Heart right ventricle (tissue), 16 donors: ENCODE data around the gene CLMN. TPM values are rescaled to one million over a fixed set of nuclear protein-coding genes. Genes with fewer than 3 reads are reported as not detected.

ENCODE experiments used
- ATAC-seq, 8 donors: fragments of 200-7000 bp; cut with Tn5 transposase; one replicate each; pipeline ENCODE4 v1.9.1; 2020; ENCODE audit warnings: mild to moderate bottlenecking in 8 of 8, moderate library complexity in 8 of 8, moderate number of reproducible peaks in 1 of 8
- DNase-seq, 2 donors: peaks; one replicate each; pipeline ENCODE4 v3.0.0-alpha.2; 2020
- H3K27ac ChIP-seq, 10 donors: fragments of 200-600 bp; sonication (generic) in 2 of 10; one replicate each; pipeline versions ENCODE4 v1.5.0 to v1.8.0; 2020 to 2022; ENCODE audit warnings: mild to moderate bottlenecking in 3 of 10
- H3K27me3 ChIP-seq, 7 donors: fragments of 200-600 bp; one replicate each; pipeline ENCODE4 v1.8.0; 2021 to 2022; ENCODE audit warnings: mild to moderate bottlenecking in 2 of 7
- H3K36me3 ChIP-seq, 9 donors: fragments of 200-600 bp; sonication (generic) in 1 of 9; one replicate each; pipeline versions ENCODE4 v1.5.0 to v1.8.0; 2020 to 2022; ENCODE audit warnings: mild to moderate bottlenecking in 2 of 9
- H3K4me1 ChIP-seq, 9 donors: fragments of 200-600 bp; sonication (generic) in 1 of 9; one replicate each; pipeline versions ENCODE4 v1.5.0 to v1.8.0; 2020 to 2022; ENCODE audit warnings: mild to moderate bottlenecking in 4 of 9
- H3K4me3 ChIP-seq, 10 donors: fragments of 200-600 bp; sonication (generic) in 2 of 10; one replicate each; pipeline versions ENCODE4 v1.5.0 to v1.8.0; 2020 to 2022; ENCODE audit warnings: mild to moderate bottlenecking in 7 of 10, moderate library complexity in 2 of 10
- H3K9me3 ChIP-seq, 11 donors: fragments of 200-600 bp in 10 of 11; sonication (generic) in 2 of 11; one replicate each; pipeline versions ENCODE4 v1.5.0 to v1.8.0; 2013 to 2022; ENCODE audit warnings: mild to moderate bottlenecking in 2 of 11, control low read depth in 1 of 11, moderate library complexity in 1 of 11
- CTCF ChIP-seq, 9 donors: fragments of 200-600 bp; sonication (generic) in 2 of 9; IDR thresholded peaks; one replicate each; pipeline versions ENCODE4 v1.5.0 to v1.8.0; 2021 to 2022; ENCODE audit warnings: antibody characterized with exemption in 9 of 9, mild to moderate bottlenecking in 5 of 9, moderate library complexity in 1 of 9
- WGBS, 2 donors: extraction: QIAGEN DNeasy Blood & Tissue Kit; methylation state at CpG; one replicate each; pipeline ENCODE4 v1.1.7; 2013; ENCODE audit warnings: inconsistent platforms in 1 of 2; 5-methylcytosine and 5-hydroxymethylcytosine counted together
- intact Hi-C, 10 donors: fragments of 100-400 bp; cut with DNase I; formaldehyde crosslinking; loops; one replicate each; pipeline versions ENCODE4 v1.11.1 to v1.14.2; 2022
- polyA plus RNA-seq, 2 donors: library from polyadenylated mRNA; stranded (reverse); fragments of 200-250 nt; gene quantifications; one replicate each; pipeline ENCODE4 v1.2.3, GENCODE V29; 2013
- total RNA-seq, 10 donors: library from RNA; stranded (reverse); fragmentation: NEBNext Ultra II Directional in 3 of 10; extraction: Animal tissue kit (Norgen Biotek cat#: 25700) in 3 of 10; gene quantifications; one replicate each; pipeline versions ENCODE4 v1.2.1 to v1.2.4, GENCODE V29; 2021 to 2023
- donor health status: Arrhythmogenic right ventricular cardiomyopathy.
- donor health status: ischemic (EF 13 %, LVEDD 7.1; RV severe dilation, severe dysfunction).
- donor health status: healthy with polysubstance abuse.
- donor health status: DM: no; HTN: yes; CAD: no.
- donor health status: DM: no; HTN: no; CAD: no.
- donor health status: ischemic (EF 25% LVEDD 6.9; RV normal size, moderate dysfunction).
- donor health status: ischemic (EF 25% LVEDD 5.7; RV mildly dilated, moderate dysfunction).
- donor health status: healthy.
- donor health status: DM: yes; HTN: yes; CAD: no.
- donor health status: Ischemic cardiomyopathy.
- donor health status: ischemic (EF 35%, LVEDD 5.7; RV mildly dilated, moderate dysfunction).
- donor health status: nonischemic (EF 11% LVEDD 7.7; RV severe dilation, severe dysfunction).
- donor health status: DM: yes; HTN: yes; CAD: no.
- donor health status: PGD.
- donor health status: ischemic (EF 29% LVEDD 5.4; RV normal size, mild dysfunction).
- donor health status: nonischemic (EF 23%, LVEDD 6.1; RV moderate dilation, normal function).

Gene CLMN
- total and polyA plus RNA-seq, 12 donors = 2.6 to 14.5 (median 5.9) TPM

GRCh38 chr14:95221531-95221930, 98.2 kb downstream of the CLMN start:
- Histone ChIP-seq H3K9me3 (no peaks in the 10 kb centered on the region), H3K27me3 (peaks cover 0 to 26% (median 13%) of the 10 kb centered on the region in 7 donors), H3K4me3 (no peak overlapping the region), H3K27ac (no peak overlapping the region), H3K36me3 (peaks cover 0 to 14% (median 0%) of the 10 kb centered on the region in 9 donors), H3K4me1 (peaks cover 0 to 14% (median 0%) of the 10 kb centered on the region in 9 donors)
- TF ChIP-seq CTCF (IDR thresholded peaks at IDR 0.05) = no peak
- no peak for ATAC-seq
- intact Hi-C loops = no loop called here
- no peak for DNase-seq
- WGBS, 2 donors = 96% methylated on average over 12 of the region's 12 CpGs

GRCh38 chr14:95220663-95221231, 99.0 kb downstream of the CLMN start:
- Histone ChIP-seq H3K27ac (no peak overlapping the region), H3K4me3 (no peak overlapping the region), H3K36me3 (peaks cover 0 to 14% (median 0%) of the 10 kb centered on the region in 9 donors), H3K27me3 (peaks cover 0 to 26% (median 12%) of the 10 kb centered on the region in 7 donors), H3K9me3 (no peaks in the 10 kb centered on the region), H3K4me1 (peaks cover 0 to 14% (median 0%) of the 10 kb centered on the region in 9 donors)
- DNase-seq (no peak), ATAC-seq (no peak)
- TF ChIP-seq CTCF (IDR thresholded peaks at IDR 0.05) = no peak
- WGBS, 2 donors = 71 to 73% methylated on average over 11 of the region's 11 CpGs
- intact Hi-C loops = no loop called here

GRCh38 chr14:95218472-95219193, 101.1 kb downstream of the CLMN start:
- no peak overlapping the region for H3K4me3 ChIP-seq
- no peak for TF ChIP-seq CTCF (IDR thresholded peaks at IDR 0.05)
- WGBS, 2 donors = 75 to 80% methylated on average over 8 of the region's 8 CpGs
- peaks cover 0 to 11% (median 0%) of the 10 kb centered on the region in 9 donors for H3K4me1 ChIP-seq
- no peaks in the 10 kb centered on the region for H3K9me3 ChIP-seq
- H3K27me3 ChIP-seq = peaks cover 0 to 30% (median 12%) of the 10 kb centered on the region in 7 donors
- peaks cover 0 to 14% (median 0%) of the 10 kb centered on the region in 9 donors for H3K36me3 ChIP-seq
- DNase-seq (no peak), ATAC-seq (no peak)
- no peak overlapping the region for H3K27ac ChIP-seq
- intact Hi-C loops = no loop called here

GRCh38 chr14:95218006-95218405, 101.7 kb downstream of the CLMN start:
- Histone ChIP-seq H3K27ac (no peak overlapping the region), H3K4me3 (no peak overlapping the region), H3K27me3 (peaks cover 0 to 34% (median 12%) of the 10 kb centered on the region in 7 donors), H3K36me3 (peaks cover 0 to 14% (median 0%) of the 10 kb centered on the region in 9 donors), H3K9me3 (no peaks in the 10 kb centered on the region), H3K4me1 (peaks cover 0 to 5% (median 0%) of the 10 kb centered on the region in 9 donors)
- WGBS, 2 donors = 71 to 72% methylated on average over 4 of the region's 4 CpGs
- ATAC-seq (no peak), DNase-seq (no peak)
- intact Hi-C loops = no loop called here
- no peak for TF ChIP-seq CTCF (IDR thresholded peaks at IDR 0.05)
